T47D (cell line): ENCODE results near the gene GDF2.

ENCODE experiments used
- DNase-seq, 2 experiments: peaks; one replicate each; pipeline versions ENCODE4 v3.0.0 to v3.0.0-alpha.2; 2011 to 2012; ENCODE audit warnings: low read depth in 1 of 2, low spot score in 1 of 2
- JUND ChIP-seq: IDR thresholded peaks from 2 replicates; pipeline ENCODE4 v1.6.1; 2012; ENCODE audit warnings: low read depth
- in situ Hi-C: cut with HindIII; loops from 2 replicates; pipeline ENCODE4 v1.10.0; 2016; ENCODE audit warnings: low sequenced_read_pairs, low pct_unique_long_range_greater_than_20kb

The GDF2 gene

DNA sequence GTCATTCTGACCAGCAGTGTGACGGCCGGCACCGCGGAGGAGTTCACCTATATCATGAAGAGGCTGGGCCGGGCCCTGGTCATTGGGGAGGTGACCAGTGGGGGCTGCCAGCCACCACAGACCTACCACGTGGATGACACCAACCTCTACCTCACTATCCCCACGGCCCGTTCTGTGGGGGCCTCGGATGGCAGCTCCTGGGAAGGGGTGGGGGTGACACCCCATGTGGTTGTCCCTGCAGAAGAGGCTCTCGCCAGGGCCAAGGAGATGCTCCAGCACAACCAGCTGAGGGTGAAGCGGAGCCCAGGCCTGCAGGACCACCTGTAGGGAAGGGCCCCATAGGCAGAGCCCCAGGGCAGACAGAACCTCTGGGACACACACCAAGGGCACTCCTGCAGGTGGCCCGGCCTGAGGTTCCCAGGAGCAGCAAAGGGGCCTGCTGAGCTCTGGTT is 34.9 kb downstream of the GDF2 start:
- DNase-seq: no peak
- in situ Hi-C loops: no loop called here
- TF ChIP-seq JUND: no peak

DNA sequence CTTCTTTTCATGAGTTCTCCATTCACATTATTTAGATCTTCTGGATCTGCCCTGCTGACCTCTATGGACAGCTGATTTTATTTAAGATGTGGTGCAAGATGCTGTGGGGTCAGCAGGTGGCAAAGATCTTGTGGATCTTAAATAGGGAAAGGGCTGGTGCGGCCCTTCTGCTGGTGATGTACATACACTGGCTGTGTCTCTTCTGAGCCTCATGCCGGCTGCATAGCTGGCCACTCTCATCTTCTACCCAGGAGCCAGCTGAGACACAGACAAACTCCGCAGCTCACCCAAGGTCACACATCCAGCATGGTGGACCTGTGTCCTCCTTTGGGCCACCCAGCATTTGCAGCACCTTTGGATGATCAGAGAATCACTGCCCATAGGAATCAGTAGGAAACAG is 35.7 kb downstream of the GDF2 start:
- DNase-seq: no peak
- in situ Hi-C loops: no loop called here
- no peak for TF ChIP-seq JUND

DNA sequence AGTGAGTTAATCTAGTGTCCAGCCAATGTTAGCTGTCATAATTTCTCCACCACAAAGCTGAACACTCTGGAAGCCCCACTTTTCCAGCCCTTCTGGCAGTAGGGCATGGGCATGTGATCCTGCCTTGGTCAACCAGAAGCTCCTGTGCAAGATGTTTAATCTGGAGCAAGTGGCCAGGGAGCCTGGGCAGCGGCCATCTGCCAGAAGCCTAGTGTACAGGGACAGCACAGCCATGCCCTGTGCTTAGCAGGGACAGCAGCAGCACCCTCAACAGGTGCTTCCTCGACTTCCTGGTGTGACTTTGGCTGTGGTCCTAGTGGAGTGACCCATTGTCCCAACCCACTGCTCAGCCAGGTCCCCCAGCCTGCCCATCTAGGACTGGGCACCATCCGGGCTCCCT is 36.2 kb downstream of the GDF2 start:
- no peak for TF ChIP-seq JUND
- DNase-seq: no peak
- in situ Hi-C loops: no loop called here

- in situ Hi-C loops: no loop called here
- DNase-seq: no peak
- TF ChIP-seq JUND: no peak
These were observed 36.8 kb downstream of the GDF2 start for GRCh38 chr10:47359101-47359500.

DNA sequence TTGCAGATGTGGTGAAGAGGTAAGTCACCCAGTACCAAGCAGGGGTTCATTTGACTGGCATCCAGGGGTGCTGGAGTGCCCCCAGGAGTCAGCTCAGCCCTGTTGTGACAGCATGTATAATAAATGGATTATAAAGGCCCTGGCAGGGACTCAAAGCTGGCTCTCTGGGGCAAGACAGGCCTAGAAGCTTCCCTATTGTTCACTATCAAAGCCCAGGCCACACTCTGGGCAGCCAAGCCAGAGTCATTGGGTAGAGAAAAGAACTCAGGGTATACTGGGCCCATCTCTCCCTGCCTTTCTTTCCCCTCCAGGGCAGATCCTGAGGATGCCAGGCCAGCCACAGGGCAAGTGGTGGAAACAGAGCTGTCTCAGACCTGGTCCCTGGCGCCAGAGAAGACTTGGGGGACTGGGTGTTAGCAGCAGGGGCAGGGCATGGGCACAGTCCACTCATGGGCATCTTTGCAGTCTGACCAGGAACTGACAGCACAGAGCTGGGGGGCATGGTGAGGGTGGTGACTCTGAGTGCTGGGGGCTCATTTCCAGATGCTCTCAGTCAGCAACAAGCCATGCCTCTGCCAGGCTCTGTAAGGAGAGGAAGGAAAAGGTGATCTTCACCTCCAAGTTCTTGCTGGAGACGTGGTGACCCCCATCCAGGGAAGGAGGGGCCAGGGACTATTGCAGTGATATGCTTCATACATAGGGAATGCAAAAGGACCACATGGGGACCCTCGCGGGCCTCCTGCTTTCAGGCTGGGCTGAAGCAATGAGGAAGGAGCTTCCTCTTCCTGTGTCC is 37.6 kb downstream of the GDF2 start:
- DNase-seq: no peak
- TF ChIP-seq JUND: no peak
- in situ Hi-C loops: no loop called here

GRCh38 chr10:47360419-47361040 is 38.3 kb downstream of the GDF2 start:
- no peak for TF ChIP-seq JUND
- in situ Hi-C loops: no loop called here
- no peak for DNase-seq

DNA sequence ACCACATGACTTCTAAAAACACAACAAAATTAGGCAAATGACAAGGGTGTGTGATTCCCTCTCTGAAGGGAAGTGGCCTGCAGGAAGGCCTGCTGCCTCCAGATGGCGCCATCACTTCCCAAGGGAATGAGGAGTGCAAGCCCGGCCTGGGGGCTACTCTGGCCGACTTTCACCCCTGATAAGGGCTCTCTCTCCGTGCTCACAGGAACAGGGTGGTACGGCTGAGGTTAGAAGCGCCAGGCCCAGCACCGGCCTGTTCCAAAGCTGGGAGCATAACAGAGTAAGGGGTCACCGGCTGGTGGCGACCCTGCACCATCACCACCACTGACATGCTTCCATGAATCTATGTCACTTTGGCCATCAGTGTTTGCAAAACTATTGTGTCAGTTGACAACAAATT is 39.0 kb downstream of the GDF2 start:
- no peak for TF ChIP-seq JUND
- in situ Hi-C loops: no loop called here
- peak in 1 of 2 experiments; percentile 65 for DNase-seq

- in situ Hi-C loops: no loop called here
- TF ChIP-seq JUND: no peak
These were observed 39.9 kb downstream of the GDF2 start for GRCh38 chr10:47362199-47362598.

GRCh38 chr10:47363781-47364180 is 41.5 kb downstream of the GDF2 start:
- DNase-seq: no peak
- no peak for TF ChIP-seq JUND
- in situ Hi-C loops: no loop called here

More at GRCh38 chr10:47362199-47362598, 39.9 kb downstream of the GDF2 start:
- DNase-seq: peak; percentile 32 to 51

DNA sequence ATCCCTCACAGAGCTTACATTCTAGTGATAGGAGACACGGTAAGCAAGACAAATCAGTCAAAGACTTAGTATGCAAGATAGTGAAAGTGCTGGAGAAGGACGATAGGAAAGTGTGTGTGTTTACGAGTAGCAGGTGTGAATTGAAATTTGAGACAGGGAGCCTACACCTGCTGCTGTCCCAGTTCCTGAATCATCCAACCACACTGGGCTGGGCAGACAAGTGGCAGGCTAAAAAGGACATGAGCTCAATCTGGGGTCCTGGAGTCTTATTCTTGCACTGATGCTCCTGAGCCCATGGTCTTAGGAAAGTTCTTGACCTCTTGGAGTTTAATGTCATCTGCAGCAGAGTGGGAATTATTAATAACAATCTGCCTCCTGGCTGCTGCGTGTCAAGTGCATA is 42.1 kb downstream of the GDF2 start:
- in situ Hi-C loops: no loop called here
- no peak for TF ChIP-seq JUND
- DNase-seq: peak in 1 of 2 experiments; percentile 37

DNA sequence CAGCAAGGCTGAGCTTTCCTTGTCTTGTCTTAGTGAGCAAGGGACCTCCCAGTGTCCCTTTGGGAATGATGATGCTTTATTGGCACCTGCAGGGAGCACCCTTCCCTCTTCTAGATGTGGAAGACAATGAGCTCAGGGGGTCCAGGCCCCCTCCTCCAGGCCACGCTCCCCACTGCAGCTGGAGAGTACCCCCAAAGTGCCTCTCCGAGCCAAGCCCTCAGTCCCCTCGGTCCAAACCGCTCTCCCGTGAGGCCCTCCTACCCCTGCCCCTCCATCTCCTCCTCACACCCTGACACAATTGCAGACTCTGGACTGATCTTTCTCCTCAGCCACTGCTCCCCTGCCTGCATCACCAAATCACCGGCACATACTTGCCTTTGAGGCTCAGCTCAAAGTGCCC is 42.7 kb downstream of the GDF2 start:
- in situ Hi-C loops: no loop called here
- DNase-seq: no peak
- TF ChIP-seq JUND: no peak

- TF ChIP-seq JUND: no peak
- DNase-seq: no peak
- in situ Hi-C loops: no loop called here
These were observed 43.4 kb downstream of the GDF2 start for GRCh38 chr10:47365431-47366180.

DNA sequence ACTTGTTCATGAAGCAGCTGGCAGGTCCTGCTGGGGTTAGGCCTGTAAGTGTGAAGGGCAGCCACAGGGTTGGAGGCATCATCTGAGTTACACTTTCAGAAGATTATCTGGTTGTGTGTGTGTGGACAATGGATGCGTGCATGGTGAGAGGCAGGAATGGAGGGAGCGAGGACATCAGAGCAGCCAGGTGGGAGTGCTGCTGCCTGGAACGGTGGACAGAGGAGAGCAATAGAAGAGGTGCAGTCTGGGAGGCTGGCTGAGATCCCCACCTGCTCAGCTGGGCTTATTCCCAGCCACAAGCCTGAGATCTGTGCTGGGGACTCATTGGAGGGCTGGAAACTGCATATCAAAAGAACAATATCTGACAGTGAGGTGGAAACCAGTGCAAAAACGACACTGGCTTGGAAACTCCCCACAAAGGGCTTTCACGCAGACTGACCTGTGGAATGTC is 44.0 kb downstream of the GDF2 start:
- no peak for DNase-seq

More for the DNA sequence above, 44.0 kb downstream of the GDF2 start:
- no peak for TF ChIP-seq JUND
- in situ Hi-C loops: no loop called here
